ENCODE measurements around the gene MYEOV. TPM values are rescaled to one million over a fixed set of nuclear protein-coding genes. Genes with fewer than 3 reads are reported as not detected.
A peak's percentile ranks its signal among the peaks of the same experiment; 100 is the strongest.

Gene MYEOV
- polyA plus RNA-seq, 10 donors = 0.29 to 1.2 (median 0.62) TPM

DNA sequence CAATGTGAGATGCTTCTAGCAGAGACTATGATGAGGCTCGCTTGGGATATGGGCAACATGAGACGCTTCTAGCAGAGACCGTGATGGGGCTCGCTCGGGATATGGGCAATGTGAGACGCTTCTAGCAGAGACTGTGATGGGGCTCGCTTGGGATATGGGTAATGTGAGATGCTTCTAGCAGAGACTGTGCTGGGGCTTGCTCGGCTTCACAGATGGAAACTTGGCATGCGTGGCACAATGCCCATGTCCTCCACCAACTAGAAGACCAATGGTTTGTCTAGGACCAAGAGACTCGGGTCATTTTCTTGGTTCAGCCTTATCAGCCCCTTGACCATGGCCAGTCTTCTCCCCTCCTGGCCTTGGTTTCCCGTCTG, 7.1 kb downstream of the MYEOV start:
- no peak for DNase-seq

DNA sequence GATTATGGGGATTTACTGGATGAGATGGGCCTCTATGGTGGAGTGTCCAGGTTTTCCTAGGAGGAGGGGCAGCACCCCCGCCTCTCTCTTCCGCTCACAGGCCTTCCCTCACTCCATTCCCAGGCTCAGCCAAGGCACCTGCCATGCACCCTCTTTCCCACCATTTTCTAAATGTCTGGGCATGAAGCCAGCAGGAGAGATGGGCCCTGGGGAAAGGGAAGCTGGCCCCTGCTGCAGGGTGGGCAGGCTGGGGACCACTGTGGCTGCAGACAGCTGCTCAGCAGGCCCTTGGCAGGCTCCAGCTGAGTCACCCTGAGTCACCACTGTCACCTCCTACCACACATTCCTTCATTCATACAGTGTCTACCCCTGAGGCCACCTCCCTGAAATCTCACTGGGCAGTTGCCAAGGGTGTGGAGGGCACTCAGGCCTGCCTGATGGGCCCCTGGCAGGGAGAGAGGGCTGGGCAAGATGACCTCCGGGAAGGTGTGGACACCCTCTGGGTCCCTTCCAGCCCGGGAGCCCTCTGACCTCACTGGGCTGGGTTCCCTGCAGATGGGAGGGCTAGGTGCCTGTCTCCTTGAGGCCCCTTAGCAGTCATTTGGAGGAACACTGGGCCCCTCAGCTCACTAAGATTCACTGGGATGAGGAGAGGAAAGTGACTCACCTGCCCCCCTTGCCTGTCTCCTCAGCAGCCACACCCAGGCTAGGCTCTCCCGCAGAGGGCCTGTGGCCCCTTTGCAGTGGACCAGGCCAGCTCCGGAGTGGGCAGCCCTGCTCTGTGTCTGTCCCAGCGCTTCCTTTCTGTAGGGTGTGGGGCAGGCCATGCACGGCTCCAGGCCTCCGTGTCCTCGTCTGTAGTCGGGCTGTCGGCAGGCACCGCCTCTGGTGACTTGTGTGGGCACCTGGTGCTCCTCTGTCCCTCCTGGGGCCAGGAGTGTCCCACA, 7.8 kb downstream of the MYEOV start:
- DNase-seq = peak in 2 of 3 donors; percentile 48 to 82

DNA sequence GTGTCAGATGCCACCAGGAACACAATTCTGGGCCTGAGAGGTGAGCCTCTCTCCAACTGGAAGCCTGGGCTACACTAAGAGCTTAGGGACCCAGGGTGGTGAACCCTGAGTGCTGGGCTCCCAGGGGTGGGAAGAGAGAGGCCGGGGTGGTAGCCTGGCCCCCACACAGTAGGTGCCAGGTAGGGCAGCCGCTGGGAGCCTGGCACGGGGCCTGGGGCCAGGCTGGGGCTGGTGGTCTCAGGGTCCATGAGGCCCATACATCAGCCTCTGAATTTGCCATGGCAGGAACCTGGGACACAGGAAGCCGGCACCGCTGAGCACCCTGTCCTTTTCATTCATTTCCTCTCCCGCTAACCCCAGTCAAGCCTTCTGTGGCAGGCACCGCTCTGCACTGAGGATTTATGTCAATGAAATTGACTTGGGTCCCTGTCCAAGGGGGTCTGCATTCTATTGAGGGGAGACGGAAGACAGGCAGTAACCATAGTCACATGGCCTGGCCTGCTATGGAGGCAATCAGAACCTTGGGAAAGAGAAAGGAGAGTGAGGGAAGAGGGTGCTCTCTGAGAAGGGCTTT, 8.6 kb downstream of the MYEOV start:
- DNase-seq = no peak

DNA sequence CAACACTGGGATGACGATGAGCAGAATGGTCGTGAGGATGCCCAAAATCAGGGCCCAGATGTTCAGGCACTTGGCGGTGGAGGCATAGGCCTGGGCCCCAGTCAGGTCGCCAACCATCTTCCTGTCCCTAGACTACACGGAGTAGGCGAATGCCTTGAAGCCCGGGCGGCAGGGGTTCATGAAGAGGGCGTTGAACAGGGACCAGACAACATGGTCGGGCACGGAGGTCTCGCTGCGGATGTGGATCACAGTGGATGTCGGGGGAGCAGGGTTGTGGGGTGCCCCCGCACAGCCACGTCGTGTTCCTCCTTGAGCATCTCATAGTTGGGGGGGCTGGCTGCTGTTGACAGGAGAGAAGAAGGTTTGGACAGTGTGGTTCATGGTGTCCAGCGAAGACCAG, 9.5 kb downstream of the MYEOV start:
- DNase-seq = no peak

DNA sequence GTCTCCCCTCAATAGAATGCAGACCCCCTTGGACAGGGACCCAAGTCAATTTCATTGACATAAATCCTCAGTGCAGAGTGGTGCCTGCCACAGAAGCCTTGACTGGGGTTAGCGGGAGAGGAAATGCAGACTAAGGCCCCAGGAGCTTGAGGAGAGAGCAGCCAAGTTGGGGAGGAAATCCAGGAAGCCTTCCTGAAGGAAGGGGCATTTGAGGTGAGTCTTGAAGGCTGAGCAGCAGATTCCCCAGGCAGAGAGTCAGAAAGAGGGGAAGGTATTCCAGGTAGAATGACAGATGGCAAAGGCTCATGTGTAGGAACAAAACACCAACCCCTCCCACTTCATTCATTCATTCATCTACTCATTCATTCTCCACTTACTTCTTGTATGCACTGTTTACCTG, 10.3 kb downstream of the MYEOV start:
- DNase-seq = no peak

DNA sequence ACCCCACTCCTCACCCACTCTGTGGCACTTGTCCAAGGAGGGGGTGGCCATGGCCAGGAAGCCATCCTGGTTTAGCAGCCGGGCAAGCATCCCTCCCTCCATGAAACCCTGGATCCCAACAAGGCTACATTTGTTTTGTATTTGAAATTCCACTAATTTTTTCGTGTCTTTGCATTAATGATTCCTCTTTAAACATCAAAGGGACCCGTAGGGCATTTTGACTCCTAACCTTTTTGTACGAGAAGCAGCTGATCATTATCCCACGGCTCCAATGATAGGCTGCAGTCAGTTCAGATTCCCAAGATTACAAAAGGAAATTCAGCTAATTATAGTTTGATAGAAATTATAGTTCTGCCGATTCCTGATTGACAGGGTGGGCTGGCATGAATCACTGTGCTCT, 10.7 kb downstream of the MYEOV start:
- DNase-seq = no peak

DNA sequence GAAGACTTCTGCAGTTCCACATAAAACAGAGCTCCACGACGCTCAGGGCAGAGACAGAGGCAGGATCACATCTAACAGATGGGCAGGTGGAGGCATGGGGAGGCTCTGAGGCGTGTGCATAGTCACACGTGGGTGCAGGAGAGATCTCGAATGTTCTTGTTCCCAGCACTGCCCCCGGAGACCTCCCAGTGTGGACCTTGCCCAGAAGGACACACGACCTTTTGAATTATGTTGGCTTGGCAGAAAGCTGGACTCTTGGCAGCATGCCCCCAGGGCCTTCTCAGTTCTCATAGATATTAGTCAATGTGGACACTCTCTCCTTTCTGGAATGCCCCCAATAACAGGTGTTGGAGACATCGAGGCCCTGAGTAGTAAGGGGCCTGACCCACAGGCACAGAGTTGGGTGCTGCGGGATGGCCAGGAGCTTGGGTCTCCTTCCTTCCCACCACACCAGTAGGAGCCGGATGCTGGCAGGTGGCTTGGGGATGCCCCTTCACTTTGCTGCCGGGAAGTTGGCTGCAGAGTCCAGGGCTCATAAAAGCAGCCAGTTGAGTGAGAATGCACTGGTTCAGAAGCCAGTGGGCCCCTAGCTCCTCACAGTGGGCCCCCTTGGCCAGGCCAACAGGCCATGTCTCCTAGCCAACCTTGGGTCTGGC, 12.1 kb downstream of the MYEOV start:
- no peak for DNase-seq

DNA sequence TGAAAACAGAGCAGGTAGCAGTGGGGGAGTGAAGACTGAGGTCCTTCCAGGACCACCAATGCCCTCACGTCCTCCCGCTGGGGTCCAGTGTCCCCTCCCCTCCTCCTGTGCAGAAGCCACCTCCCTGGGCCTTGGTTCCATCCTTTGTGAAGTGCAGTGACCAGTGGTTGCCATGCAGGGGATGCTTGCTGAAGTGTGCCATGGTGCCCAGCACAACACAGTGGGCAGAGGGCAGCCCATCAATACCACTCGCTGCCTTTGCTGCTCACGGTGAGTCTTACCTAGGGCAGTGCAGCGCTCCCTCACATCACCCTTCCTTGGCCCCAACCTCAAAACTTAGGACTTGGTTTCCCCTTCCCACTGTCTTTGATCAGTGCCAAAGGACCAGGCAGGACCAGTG, 12.9 kb downstream of the MYEOV start:
- DNase-seq = no peak

DNA sequence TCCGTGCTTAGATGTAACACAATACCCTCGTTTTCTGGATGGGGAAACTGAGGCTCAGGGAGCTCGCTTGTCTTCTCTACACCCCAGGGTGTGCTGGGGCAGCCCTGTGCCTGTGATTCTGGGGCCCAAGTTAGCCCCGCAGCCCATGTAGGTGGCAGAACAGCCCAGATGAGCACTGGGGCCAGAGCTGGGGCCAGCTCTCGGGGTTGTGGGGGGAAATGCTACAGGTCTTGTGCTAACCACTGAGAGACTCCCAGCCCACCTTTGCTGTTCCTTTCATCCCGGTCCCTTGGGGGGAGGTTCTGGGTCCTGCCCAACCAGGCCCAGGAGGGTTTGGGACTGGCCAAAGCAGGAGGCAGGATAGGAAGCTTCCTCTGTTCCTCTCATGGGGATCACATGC, 13.5 kb downstream of the MYEOV start:
- no peak for DNase-seq

DNA sequence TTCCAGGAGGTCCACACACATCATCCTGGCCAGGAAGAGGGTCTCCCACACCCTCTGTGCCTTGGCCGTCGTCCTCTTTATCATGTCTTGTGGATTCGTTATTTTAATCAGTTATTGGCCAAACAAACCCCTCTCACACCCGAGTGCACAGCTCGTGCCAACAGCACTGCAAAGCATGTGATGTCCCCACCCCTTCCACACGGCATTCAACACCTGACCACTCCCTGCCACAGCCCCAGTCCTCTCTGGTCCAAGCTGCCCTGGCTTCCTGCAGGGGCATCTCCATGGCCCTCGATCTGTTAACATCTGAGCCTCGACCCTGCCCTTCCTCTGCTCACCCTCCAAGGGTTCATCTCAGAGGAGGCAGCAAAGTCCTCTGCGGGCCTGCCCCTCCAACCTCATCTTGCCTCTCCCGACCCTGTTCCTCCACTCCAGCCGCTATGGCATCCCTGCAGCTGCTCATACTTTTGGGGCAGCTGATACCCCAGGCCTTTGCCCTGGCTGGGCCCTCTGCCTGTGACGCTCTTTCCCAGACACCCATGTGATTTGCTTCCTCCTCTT, 14.0 kb downstream of the MYEOV start:
- no peak for DNase-seq

DNA sequence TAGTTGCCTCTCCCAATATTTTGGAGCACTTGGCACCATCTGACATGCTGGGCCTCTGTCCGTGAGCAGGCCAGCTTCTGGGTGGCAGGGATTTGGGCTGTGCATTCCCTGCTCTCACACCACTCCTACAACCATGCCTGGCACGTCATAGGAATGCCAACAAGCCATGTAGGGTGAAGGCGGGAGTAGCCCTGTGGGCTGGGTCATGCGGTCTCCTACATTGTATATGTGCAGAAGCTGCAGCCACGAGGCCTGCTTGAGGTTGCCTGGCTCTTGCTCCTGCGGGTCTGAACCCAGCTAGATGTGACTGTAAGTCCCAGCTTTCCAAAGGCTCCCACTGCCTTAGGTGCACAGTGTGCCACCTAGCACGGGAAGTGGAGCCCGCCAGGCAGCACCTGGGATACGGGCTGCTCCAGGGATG, 14.5 kb downstream of the MYEOV start:
- no peak for DNase-seq

DNA sequence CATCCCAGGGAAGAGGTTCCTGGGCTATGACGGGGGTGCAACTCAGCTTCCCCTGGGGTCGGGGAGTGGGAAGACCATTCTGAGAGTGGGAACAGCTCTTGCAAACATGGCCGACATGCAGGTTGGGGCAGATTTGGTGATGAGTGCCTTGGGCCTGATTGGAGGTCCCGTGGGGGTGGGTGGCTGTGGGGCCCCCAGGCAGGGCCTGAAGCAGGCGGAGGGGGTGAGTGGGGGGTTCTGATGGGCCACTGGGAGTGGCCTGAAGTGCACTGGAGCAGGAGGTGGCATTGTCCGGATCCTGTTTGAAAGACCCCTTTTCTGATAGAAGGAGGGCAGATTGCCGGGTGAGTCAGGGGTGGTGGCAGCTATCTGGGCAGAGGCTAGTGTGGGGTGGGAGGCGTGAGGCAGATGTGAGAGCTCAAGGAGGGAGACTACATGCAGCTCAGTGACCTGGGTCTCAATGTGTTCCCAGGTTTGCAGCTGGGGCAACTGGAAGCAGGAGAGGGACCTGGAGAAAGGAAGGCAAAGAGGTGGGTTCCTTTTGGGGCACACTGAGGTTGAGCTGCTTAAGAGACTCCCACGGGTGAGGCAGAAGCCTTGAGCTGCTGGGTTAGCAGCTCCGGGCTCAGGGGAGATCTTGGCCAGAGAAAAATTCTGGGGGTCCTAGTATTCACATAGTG, 15.1 kb downstream of the MYEOV start:
- DNase-seq = no peak

DNA sequence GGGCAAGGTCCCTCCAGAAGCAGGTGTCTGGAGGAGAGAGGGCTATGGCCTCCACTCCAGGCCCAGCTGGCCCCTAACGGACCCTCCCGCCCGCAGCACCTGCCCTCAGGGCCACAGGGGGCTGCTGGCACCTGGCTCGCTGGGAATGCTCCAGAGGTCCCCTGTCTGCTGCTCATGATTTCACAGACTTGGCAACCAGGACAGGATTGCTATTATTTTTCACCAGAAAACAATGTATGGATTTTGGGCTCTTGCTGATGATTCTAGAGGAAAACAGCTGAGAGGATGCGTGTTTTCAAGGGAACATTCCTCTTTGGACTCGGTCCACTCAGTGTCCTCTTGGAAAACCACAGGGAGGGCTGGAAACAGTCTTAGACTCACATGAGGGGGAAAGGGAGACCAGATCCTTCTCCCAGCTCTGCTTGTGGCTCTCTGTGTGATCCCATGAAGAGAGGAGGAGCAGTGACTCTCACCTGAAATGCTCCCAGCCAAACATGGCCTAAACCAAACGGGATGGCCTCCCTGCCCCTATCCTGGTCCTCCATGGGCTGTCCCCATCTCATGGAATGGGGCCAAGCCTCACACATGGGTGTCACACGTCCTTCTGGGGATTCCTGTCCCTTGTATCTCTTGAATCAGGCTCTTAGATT, 15.8 kb downstream of the MYEOV start:
- DNase-seq = peak in 2 of 3 donors; percentile 35 to 89

DNA sequence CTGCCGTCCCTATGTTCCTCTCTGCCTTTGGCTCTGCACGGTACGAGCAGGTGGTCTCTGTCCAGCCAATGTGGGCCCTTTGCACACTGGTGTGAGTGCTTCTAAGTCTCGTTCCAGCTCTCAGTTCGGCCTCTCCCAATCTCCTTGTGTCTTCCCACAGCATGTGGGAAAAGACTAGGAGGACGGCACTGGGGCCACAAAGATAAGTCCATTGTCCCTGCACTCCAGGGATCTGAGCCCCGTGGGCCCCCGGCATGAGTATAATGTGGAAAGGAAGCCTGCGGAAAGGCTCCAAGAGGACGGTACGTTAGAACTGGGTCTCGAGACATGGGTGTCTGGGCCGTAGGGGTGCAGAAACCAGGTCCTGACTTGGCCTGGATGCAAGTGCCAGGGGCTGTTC, 16.4 kb downstream of the MYEOV start:
- no peak for DNase-seq

DNA sequence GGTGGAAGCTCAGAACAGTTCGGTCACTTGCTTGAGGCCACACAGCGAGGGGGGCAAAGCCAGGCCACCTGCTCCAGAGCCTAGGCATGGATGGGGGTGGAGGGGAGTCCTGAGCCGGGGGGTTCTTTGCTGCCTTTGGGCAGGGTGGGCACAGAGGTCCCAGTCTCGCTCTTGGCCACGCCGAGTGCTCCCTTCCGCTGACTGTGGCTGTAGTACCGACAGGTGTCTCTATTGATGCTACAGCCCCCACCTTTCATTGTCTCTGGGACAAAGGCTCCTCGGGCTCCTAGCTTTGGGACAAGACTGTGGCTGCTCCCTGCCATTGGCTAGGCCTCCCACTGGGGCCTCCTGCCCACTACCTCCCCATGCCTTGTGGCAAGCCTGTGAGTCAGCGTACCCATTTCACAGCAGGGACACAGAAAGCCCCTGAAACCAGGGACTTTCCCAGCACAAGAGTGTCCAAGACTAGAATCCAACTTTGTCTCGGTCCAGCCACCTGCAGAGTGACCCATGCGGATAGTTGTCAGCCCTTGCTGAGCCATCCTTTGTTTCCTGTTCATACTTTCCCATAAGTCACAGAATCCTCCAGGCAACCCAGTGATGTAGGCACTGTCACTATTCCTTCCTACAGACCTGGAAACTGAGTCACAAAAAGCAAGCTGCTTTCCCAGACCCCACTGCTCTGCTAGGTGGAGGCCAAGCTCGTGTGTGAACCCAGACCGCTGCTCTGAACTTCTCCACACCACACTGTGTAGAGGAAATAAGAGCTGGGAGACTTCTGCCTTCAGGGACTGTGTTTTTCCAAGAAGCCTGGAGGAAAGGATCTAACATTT, 17.2 kb downstream of the MYEOV start:
- no peak for DNase-seq

DNA sequence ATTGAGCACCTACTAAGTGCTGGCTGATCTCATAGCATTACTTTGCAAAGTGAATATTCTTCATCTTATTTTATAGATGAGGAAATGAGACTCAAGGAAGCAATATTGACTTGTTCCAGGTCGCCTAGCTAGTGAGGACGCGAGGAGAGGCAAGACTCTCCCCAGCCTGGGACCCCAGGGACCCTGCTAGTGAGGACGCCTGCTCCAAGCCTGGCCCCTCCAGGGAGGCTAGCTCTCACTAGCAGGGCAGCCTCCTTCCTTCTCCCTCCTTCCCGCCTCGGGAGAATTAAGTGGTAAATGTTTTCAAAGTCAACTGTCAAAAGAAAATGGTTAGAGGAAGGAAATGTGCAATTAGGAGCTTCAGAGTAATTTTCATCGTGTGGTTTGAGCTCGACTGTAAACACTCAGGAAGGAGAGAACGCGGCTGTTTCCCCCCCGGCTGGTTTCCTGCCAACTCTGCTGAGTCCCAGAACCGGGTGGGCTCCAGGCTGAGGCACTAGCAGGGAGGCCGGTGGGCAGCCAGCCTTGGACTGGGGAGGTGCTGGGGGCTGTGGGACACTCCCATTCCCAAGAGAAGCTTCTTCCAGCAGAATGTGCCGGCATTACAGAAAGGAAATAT, 17.9 kb downstream of the MYEOV start:
- peak in 1 of 3 donors; percentile 85 for DNase-seq

DNA sequence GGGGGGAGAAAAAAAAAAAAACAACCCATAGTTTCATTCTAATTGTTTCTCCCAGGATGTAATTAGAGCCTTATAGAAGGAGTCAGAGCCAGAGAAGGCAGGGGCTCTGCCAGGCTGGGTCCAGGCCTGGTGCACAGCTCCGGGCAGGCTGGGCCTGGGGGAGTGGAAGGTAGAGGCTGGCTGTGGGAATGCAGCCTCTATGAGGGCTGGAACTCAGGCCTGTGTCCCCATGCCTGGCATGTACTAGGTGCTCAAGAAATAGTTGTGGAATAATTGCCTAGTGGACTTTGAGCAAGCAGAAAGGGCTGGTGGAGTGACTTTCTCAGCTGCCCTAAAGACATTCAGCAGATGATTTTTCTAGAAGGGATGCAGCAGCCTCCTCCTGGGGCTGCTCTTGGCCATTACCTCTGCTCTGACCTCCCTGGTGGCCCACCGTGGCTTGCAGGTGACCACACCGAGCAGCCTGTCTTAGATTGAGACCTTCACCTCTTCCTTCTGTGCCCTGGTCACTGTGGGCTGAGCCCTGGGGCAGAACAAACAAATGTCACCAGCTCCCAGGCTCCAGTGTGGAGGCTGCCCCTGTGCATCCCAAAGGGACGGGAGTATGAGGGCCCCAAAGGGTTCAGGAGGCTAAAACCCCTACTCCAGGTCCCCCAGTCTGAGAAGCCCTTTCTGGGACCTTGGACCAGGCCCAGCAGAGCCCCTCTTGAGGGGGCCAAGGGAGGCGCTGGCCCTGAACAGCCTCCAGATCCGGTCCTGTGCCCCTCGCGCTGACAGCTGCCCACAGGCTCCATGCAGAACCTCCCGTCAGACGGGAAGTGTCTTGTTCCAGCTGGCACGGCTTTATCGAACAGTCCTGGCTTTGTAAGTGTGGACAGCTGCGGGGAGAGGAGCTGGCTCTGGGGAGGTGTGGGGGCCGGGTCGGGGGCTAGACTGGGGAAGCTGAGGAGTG, 18.8 kb downstream of the MYEOV start:
- DNase-seq = peak; percentile 65 to 86 (median 74)

DNA sequence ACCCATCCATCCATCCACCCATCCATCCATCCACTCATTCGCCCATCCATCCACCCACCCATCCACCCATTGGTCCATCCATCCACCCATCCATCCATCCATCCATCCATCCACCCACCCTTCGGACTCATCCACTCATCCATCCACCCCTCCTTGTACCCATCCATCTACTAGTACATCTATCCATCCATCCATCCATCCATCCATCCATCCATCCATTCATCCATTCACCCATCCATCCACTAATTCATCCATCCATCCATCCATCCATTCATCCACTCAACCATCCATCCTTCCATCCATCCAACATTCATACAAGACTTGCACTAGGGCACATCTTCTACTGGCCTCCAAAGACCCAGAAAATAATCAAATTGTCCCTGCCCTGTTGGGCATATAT, 20.0 kb downstream of the MYEOV start:
- DNase-seq = no peak

DNA sequence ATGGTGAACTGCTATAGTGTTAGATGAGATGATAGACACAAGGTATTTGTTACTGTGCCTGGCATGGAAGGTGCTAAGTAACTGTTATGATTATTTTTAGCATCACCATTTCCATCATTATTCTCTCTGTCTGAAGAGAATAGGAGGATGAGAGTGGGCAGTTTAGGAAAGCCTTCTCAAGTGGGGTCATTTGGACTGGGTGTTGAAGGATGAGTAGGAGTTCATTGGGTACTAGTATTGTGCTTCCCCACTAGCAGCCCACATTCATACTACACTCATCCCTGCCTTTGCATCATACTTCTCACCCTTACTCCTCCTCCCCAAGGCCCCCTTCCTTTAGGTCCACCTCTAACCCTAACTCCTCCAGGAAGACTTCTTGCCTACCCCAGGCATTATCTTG, 20.6 kb downstream of the MYEOV start:
- no peak for DNase-seq

All from muscle of back (tissue), 11 donors.